Esophagus squamous epithelium (tissue), 4 donors: Measurements from ENCODE around the gene CRYBA1.
A peak's percentile ranks its signal among the peaks of the same experiment; 100 is the strongest.

ENCODE experiments used
- CTCF ChIP-seq, 6 experiments: fragments of 450-650 bp in 4 of 6; fragments of 200-600 bp in 2 of 6; sonication (generic) in 2 of 6; IDR thresholded peaks; one replicate each; pipeline ENCODE4 v1.5.1; 2016 to 2019; ENCODE audit warnings: antibody characterized with exemption in 6 of 6, mild to moderate bottlenecking in 4 of 6, moderate library complexity in 4 of 6
- POLR2A ChIP-seq, 4 donors: fragments of 450-650 bp; IDR thresholded peaks; one replicate each; pipeline ENCODE4 v1.6.1; 2017; ENCODE audit warnings: antibody characterized with exemption in 4 of 4, mild to moderate bottlenecking in 4 of 4, moderate library complexity in 3 of 4

GRCh38 chr17:29219378-29220047, 27.1 kb upstream of the CRYBA1 start:
- TF ChIP-seq CTCF (IDR thresholded peaks at IDR 0.05) (peak; percentile 89 to 95 (median 91)), POLR2A (IDR thresholded peaks at IDR 0.05) (no peak)
